Keratinocyte (primary cell): ENCODE data around the gene CLEC12A. TPM values are rescaled to one million over a fixed set of nuclear protein-coding genes. Genes with fewer than 3 reads are reported as not detected.

Source experiments
- DNase-seq: peaks from one replicate; pipeline ENCODE4 v3.0.0-alpha.2; 2011; ENCODE audit warnings: low read depth, missing footprints, low spot score
- FAIRE-seq: peaks from 2 replicates; lab custom pipeline; 2011; peaks lifted over from hg19 to GRCh38; lab: Jason Lieb, UNC
- H2AFZ ChIP-seq: 2 replicates; pipeline ENCODE4 v1.6.0; 2012; ENCODE audit warnings: low read length, control low read depth, inconsistent platforms; ENCODE audit not compliant: control insufficient read depth
- H3K27ac ChIP-seq: 2 replicates; pipeline ENCODE4 v1.5.1; 2011; ENCODE audit warnings: low read length; ENCODE audit not compliant: control insufficient read depth, insufficient read depth
- H3K27me3 ChIP-seq: 3 replicates; pipeline ENCODE4 v1.6.0; 2011; ENCODE audit warnings: low read length; ENCODE audit not compliant: control insufficient read depth, insufficient read depth; ENCODE audit errors: extremely low read depth
- H3K36me3 ChIP-seq, 2 experiments: 2 replicates in 1 of 2; 3 replicates in 1 of 2; pipeline ENCODE4 v1.5.1; 2011; ENCODE audit warnings: low read length in 2 of 2, mild to moderate bottlenecking in 1 of 2; ENCODE audit not compliant: control insufficient read depth in 2 of 2, insufficient read depth in 2 of 2; ENCODE audit errors: extremely low read depth in 1 of 2
- H3K4me1 ChIP-seq: 3 replicates; pipeline ENCODE4 v1.5.1; 2011; ENCODE audit warnings: low read length; ENCODE audit not compliant: control insufficient read depth, insufficient read depth; ENCODE audit errors: extremely low read depth
- H3K4me2 ChIP-seq: 3 replicates; pipeline ENCODE4 v1.6.0; 2011; ENCODE audit warnings: low read depth, low read length; ENCODE audit not compliant: control insufficient read depth, insufficient read depth; ENCODE audit errors: extremely low read depth
- H3K4me3 ChIP-seq, 3 experiments: fragments of 200-600 bp in 1 of 3; sonication (generic) in 1 of 3; 2 replicates in 2 of 3; 3 replicates in 1 of 3; pipeline ENCODE4 v1.5.1; 2011 to 2016; ENCODE audit warnings: low read length in 3 of 3, mild to moderate bottlenecking in 3 of 3, control low read depth in 2 of 3, inconsistent platforms in 1 of 3, low read depth in 1 of 3, mixed read lengths in 1 of 3, mixed run types in 1 of 3, moderate library complexity in 1 of 3; ENCODE audit not compliant: control insufficient read depth in 2 of 3, insufficient read depth in 2 of 3; ENCODE audit errors: extremely low read depth in 1 of 3
- H3K79me2 ChIP-seq: 2 replicates; pipeline ENCODE4 v1.6.0; 2012; ENCODE audit warnings: low read length; ENCODE audit not compliant: control insufficient read depth, insufficient read depth
- H3K9ac ChIP-seq: 3 replicates; pipeline ENCODE4 v1.6.0; 2011; ENCODE audit warnings: low read length; ENCODE audit not compliant: control insufficient read depth, insufficient read depth; ENCODE audit errors: extremely low read depth
- H3K9me1 ChIP-seq: 3 replicates; pipeline ENCODE4 v1.6.0; 2011; ENCODE audit warnings: low read length; ENCODE audit not compliant: control insufficient read depth, insufficient read depth; ENCODE audit errors: extremely low read depth
- H3K9me3 ChIP-seq: 2 replicates; pipeline ENCODE4 v1.5.1; 2012; ENCODE audit warnings: low read depth, low read length; ENCODE audit not compliant: control insufficient read depth
- H4K20me1 ChIP-seq: 3 replicates; pipeline ENCODE4 v1.6.0; 2011; ENCODE audit warnings: low read length; ENCODE audit not compliant: control insufficient read depth, insufficient read depth; ENCODE audit errors: extremely low read depth
- EZH2 ChIP-seq: IDR thresholded peaks from one replicate; pipeline ENCODE4 v1.6.1; 2012; ENCODE audit warnings: inconsistent platforms, mild to moderate bottlenecking, low read length, moderate library complexity
- dilution Hi-C: fragments of 300-500 bp; cut with MboI; formaldehyde crosslinking; loops from one replicate; pipeline ENCODE4 v1.7.0; 2020; ENCODE audit warnings: low sequenced_read_pairs; ENCODE audit not compliant: extremely low pct_ligation_motif_present
- polyA plus RNA-seq, 5 experiments: library from polyadenylated mRNA; depleted of rRNA in 3 of 5; stranded (reverse) in 3 of 5; stranded (forward) in 1 of 5; unstranded in 1 of 5; fragments of >200 nt; gene quantifications; 1 replicate in 1 of 5; 2 replicates in 3 of 5; 3 replicates in 1 of 5; pipeline versions ENCODE4 v1.2.1 to v1.2.3, GENCODE V29; 2011 to 2012; ENCODE audit warnings: missing spikeins in 2 of 5, low read depth in 1 of 5, low replicate concordance in 1 of 5
- TF ChIP-seq, protein P1 (sequence below), 3 experiments: IDR thresholded peaks in 1 of 3; conservative IDR thresholded peaks in 1 of 3; optimal IDR thresholded peaks in 1 of 3; 2 replicates in 2 of 3; 3 replicates in 1 of 3; pipeline versions ENCODE3 to v1.5.1; 2011; ENCODE audit warnings: low read length in 3 of 3, mild to moderate bottlenecking in 3 of 3, moderate library complexity in 2 of 3, control low read depth in 1 of 3, inconsistent platforms in 1 of 3; ENCODE audit not compliant: insufficient read depth in 2 of 3; ENCODE audit errors: extremely low read depth in 1 of 3

The CLEC12A gene
- polyA plus RNA-seq, 1 donor (not counting 4 experiments of a cell fraction or from before 2014, with no cell fraction given) = not detected

DNA sequence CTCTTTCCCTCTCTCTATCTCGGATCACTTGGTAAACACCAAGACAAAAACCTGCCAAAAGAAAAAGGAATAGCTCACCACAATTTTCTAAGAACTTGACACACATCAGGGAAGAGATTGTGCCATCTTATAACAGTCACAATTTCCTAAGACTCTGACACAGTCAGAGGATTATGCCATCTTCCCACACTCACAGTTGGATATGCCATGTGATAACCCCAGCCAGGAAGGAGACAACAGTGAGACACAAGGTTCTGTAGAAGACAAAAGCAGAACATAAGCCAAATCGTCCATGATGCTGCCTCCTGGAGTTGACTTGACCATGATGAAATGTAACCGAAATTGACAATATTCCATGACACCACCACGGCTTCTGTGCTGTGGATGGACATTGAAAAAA, 56.5 kb downstream of the CLEC12A start:
- H2AFZ ChIP-seq = peak overlapping the region; percentile 88
- H3K9ac ChIP-seq = no peak overlapping the region
- no peak for TF ChIP-seq EZH2
- TF ChIP-seq, protein P1, sequence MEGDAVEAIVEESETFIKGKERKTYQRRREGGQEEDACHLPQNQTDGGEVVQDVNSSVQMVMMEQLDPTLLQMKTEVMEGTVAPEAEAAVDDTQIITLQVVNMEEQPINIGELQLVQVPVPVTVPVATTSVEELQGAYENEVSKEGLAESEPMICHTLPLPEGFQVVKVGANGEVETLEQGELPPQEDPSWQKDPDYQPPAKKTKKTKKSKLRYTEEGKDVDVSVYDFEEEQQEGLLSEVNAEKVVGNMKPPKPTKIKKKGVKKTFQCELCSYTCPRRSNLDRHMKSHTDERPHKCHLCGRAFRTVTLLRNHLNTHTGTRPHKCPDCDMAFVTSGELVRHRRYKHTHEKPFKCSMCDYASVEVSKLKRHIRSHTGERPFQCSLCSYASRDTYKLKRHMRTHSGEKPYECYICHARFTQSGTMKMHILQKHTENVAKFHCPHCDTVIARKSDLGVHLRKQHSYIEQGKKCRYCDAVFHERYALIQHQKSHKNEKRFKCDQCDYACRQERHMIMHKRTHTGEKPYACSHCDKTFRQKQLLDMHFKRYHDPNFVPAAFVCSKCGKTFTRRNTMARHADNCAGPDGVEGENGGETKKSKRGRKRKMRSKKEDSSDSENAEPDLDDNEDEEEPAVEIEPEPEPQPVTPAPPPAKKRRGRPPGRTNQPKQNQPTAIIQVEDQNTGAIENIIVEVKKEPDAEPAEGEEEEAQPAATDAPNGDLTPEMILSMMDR (optimal IDR thresholded peaks at IDR 0.05 in 1 of 3, IDR thresholded peaks at IDR 0.05 in 1 of 3, conservative IDR thresholded peaks at IDR 0.05 in 1 of 3; ENCODE audit: extremely low read depth in 1 of 3, insufficient read depth in 2 of 3, low read length in 3 of 3) = no peak
- no peak for DNase-seq
- peak; percentile 55 for FAIRE-seq
- no peak overlapping the region for H3K4me2 ChIP-seq
- H3K27ac ChIP-seq = no peak overlapping the region
- H4K20me1 ChIP-seq = no peaks in the 10 kb centered on the region
- H3K4me1 ChIP-seq = peaks cover 11% of the 10 kb centered on the region
- no peaks in the 10 kb centered on the region for H3K9me3 ChIP-seq
- dilution Hi-C loops = no loop called here
- H3K4me3 ChIP-seq = no peak overlapping the region
- H3K36me3 ChIP-seq = no peaks in the 10 kb centered on the region
- H3K9me1 ChIP-seq = no peaks in the 10 kb centered on the region
- no peaks in the 10 kb centered on the region for H3K27me3 ChIP-seq
- no peaks in the 10 kb centered on the region for H3K79me2 ChIP-seq

DNA sequence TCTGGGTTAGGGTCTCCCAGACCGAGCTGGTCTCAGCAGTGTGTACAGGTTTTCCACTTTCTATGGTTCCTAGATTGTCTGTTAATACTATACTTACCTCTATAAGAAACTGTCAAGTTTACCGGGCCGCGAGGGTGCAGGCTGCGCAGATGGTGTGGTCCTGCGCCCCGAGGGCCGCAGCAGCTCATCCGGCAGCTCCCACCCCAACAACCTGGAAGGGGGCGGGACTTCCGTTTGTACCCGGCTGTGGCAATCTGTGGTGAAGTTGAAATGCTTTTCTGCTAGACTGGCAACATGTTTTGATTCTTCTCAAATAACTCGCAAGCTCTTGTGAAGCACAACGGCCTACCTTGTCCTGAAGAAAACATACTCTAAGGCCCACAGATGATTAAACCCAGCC, 59.2 kb downstream of the CLEC12A start, which contains the start of gene CLEC9A:
CLEC9A (plus strand) TSS at position 237 of the 400 bp plus-strand sequence. CDS start 22,006 bp downstream, outside the sequence.
- no peak within 1 kb of the TSS for H3K4me3 ChIP-seq
- no peaks in the 10 kb centered on the region for H3K79me2 ChIP-seq
- H3K9me1 ChIP-seq = no peaks in the 10 kb centered on the region
- peaks cover 11% of the 10 kb centered on the region for H3K4me1 ChIP-seq
- no peaks in the 10 kb centered on the region for H3K9me3 ChIP-seq
- TF ChIP-seq, protein P1 (optimal IDR thresholded peaks at IDR 0.05 in 1 of 3, IDR thresholded peaks at IDR 0.05 in 1 of 3, conservative IDR thresholded peaks at IDR 0.05 in 1 of 3; ENCODE audit: extremely low read depth in 1 of 3, insufficient read depth in 2 of 3, low read length in 3 of 3) = no peak
- no peak for TF ChIP-seq EZH2
- no peaks in the 10 kb centered on the region for H3K27me3 ChIP-seq
- H3K27ac ChIP-seq = peak within 1 kb of the TSS; percentile 26
- dilution Hi-C loops = no loop called here
- peak within 1 kb of the TSS; percentile 16 for H3K4me2 ChIP-seq
- H3K36me3 ChIP-seq = no peaks in the 10 kb centered on the region
- DNase-seq = no peak
- no peak for FAIRE-seq
- H3K9ac ChIP-seq = no peak within 1 kb of the TSS
- no peaks in the 10 kb centered on the region for H4K20me1 ChIP-seq
- H2AFZ ChIP-seq = no peak within 1 kb of the TSS
